Testis (tissue), 3 donors: Measurements from ENCODE around the gene GPR42. TPM values are rescaled to one million over a fixed set of nuclear protein-coding genes. Genes with fewer than 3 reads are reported as not detected.

Source experiments
- DNase-seq: peaks from one replicate; pipeline ENCODE4 v3.0.0-alpha.2; 2019
- H3K27ac ChIP-seq, 2 donors: fragments of 200-600 bp; sonication (generic); one replicate each; pipeline ENCODE4 v1.5.1; 2019
- H3K27me3 ChIP-seq: fragments of 200-600 bp; sonication (generic); one replicate; pipeline ENCODE4 v1.5.1; 2019
- H3K36me3 ChIP-seq: fragments of 200-600 bp; sonication (generic); one replicate; pipeline ENCODE4 v1.5.1; 2017; ENCODE audit warnings: low read depth; ENCODE audit errors: missing control alignments
- H3K4me1 ChIP-seq: fragments of 200-600 bp; sonication (generic); one replicate; pipeline ENCODE4 v1.5.1; 2019
- H3K4me3 ChIP-seq, 2 donors: fragments of 200-600 bp; sonication (generic); one replicate each; pipeline ENCODE4 v1.5.1; 2017 to 2019
- H3K9me3 ChIP-seq: fragments of 200-600 bp; sonication (generic); one replicate; pipeline ENCODE4 v1.5.1; 2017
- CTCF ChIP-seq, 3 experiments: fragments of 450-650 bp in 2 of 3; fragments of 200-600 bp in 1 of 3; sonication (generic) in 1 of 3; IDR thresholded peaks; one replicate each; pipeline ENCODE4 v1.5.1; 2016 to 2019; ENCODE audit warnings: antibody characterized with exemption in 3 of 3, mild to moderate bottlenecking in 2 of 3, moderate library complexity in 1 of 3
- POLR2A ChIP-seq: fragments of 450-650 bp; IDR thresholded peaks from one replicate; pipeline ENCODE4 v1.6.1; 2017; ENCODE audit warnings: antibody characterized with exemption, mild to moderate bottlenecking, moderate library complexity
- WGBS, 2 donors: methylation state at CpG; one replicate each; pipeline ENCODE4 v1.1.5; 2018; 5-methylcytosine and 5-hydroxymethylcytosine counted together
- intact Hi-C: fragments of 100-400 bp; cut with DNase I; formaldehyde crosslinking; loops from one replicate; pipeline ENCODE4 v1.15.1; 2023; ENCODE audit warnings: low total_unique reads
- polyA plus RNA-seq: library from polyadenylated mRNA; stranded (reverse); fragments of 350-450 nt; fragmentation: Illumina TruSeq; extraction: RNeasy Lipid Tissue Mini Kit (QIAGEN cat#74804); gene quantifications from one replicate; pipeline ENCODE4 v1.2.3, GENCODE V29; 2014; ENCODE audit warnings: low read depth, low replicate concordance; ENCODE audit not compliant: insufficient read depth
- total RNA-seq, 2 donors: library from RNA; depleted of rRNA; stranded (reverse); fragments of >200 nt; gene quantifications; one replicate each; pipeline ENCODE4 v1.2.3, GENCODE V29; 2016

GPR42 gene
- total and polyA plus RNA-seq, 3 donors from 2014 or later: not detected

- Histone ChIP-seq H3K9me3 (no peaks in the 10 kb centered on the region), H3K4me1 (no peaks in the 10 kb centered on the region), H3K4me3 (no peak overlapping the region), H3K36me3 (no peaks in the 10 kb centered on the region), H3K27ac (no peak overlapping the region), H3K27me3 (no peaks in the 10 kb centered on the region)
- no peak for DNase-seq
- intact Hi-C loops: no loop called here
- TF ChIP-seq CTCF (IDR thresholded peaks at IDR 0.05) (no peak), POLR2A (no peak)
- 91 to 97% methylated on average over 4 of the region's 4 CpGs for WGBS, 2 donors
Observed at GRCh38 chr19:35329323-35329722, 41.5 kb upstream of the GPR42 start.

GRCh38 chr19:35330475-35330874 is 40.4 kb upstream of the GPR42 start:
- WGBS, 2 donors: 74 to 80% methylated on average over 7 of the region's 7 CpGs

GRCh38 chr19:35331551-35332214 is 39.2 kb upstream of the GPR42 start:
- H3K4me3 ChIP-seq: no peak overlapping the region
- H3K36me3 ChIP-seq: no peaks in the 10 kb centered on the region
- no peak overlapping the region for H3K27ac ChIP-seq
- 89 to 93% methylated on average over 13 to 14 of the region's 14 CpGs for WGBS, 2 donors
- H3K27me3 ChIP-seq: no peaks in the 10 kb centered on the region
- no peak for DNase-seq
- TF ChIP-seq CTCF (IDR thresholded peaks at IDR 0.05): no peak
- no peak for TF ChIP-seq POLR2A
- H3K9me3 ChIP-seq: no peaks in the 10 kb centered on the region
- intact Hi-C loops: no loop called here
- H3K4me1 ChIP-seq: no peaks in the 10 kb centered on the region

More at GRCh38 chr19:35330475-35330874, 40.4 kb upstream of the GPR42 start:
- Histone ChIP-seq H3K36me3 (no peaks in the 10 kb centered on the region), H3K27me3 (no peaks in the 10 kb centered on the region), H3K4me1 (no peaks in the 10 kb centered on the region), H3K27ac (no peak overlapping the region), H3K9me3 (no peaks in the 10 kb centered on the region), H3K4me3 (no peak overlapping the region)
- no peak for DNase-seq
- no peak for TF ChIP-seq CTCF (IDR thresholded peaks at IDR 0.05)
- TF ChIP-seq POLR2A: no peak
- intact Hi-C loops: no loop called here

GRCh38 chr19:35332817-35333216 is 38.1 kb upstream of the GPR42 start:
- no peak for TF ChIP-seq POLR2A
- no peak for TF ChIP-seq CTCF (IDR thresholded peaks at IDR 0.05)
- H3K27ac ChIP-seq: no peak overlapping the region
- no peak overlapping the region for H3K4me3 ChIP-seq
- H3K27me3 ChIP-seq: no peaks in the 10 kb centered on the region
- no peaks in the 10 kb centered on the region for H3K9me3 ChIP-seq
- no peak for DNase-seq
- WGBS, 2 donors: 79 to 85% methylated on average over 12 of the region's 12 CpGs
- no peaks in the 10 kb centered on the region for H3K4me1 ChIP-seq
- intact Hi-C loops: no loop called here
- no peaks in the 10 kb centered on the region for H3K36me3 ChIP-seq

- DNase-seq: no peak
- intact Hi-C loops: no loop called here
- Histone ChIP-seq H3K27ac (no peak overlapping the region), H3K27me3 (no peaks in the 10 kb centered on the region), H3K4me3 (no peak overlapping the region), H3K36me3 (no peaks in the 10 kb centered on the region), H3K9me3 (no peaks in the 10 kb centered on the region), H3K4me1 (no peaks in the 10 kb centered on the region)
- WGBS, 2 donors: 89 to 94% methylated on average over 10 of the region's 10 CpGs
- TF ChIP-seq POLR2A (no peak), CTCF (IDR thresholded peaks at IDR 0.05) (no peak)
Observed at GRCh38 chr19:35334144-35334753, 36.6 kb upstream of the GPR42 start.
